ENCODE measurements around the gene CYSLTR1. TPM values are rescaled to one million over a fixed set of nuclear protein-coding genes. Genes with fewer than 3 reads are reported as not detected.

Gene CYSLTR1
- total and polyA plus RNA-seq, 2 of the 4 experiments (the other 2 are of a cell fraction) = not detected

- Histone ChIP-seq H2BK20ac (ENCODE audit: low read depth, low read length) (no peak overlapping the region), H3K23ac (ENCODE audit: low read depth, low read length) (no peak overlapping the region), H2BK15ac (ENCODE audit: low read depth, low read length) (no peak overlapping the region), H3K27me3 (ENCODE audit: control insufficient read depth, insufficient read depth, low read length) (no peaks in the 10 kb centered on the region), H4K5ac (ENCODE audit: low read depth, low read length) (no peak overlapping the region), H2BK120ac (ENCODE audit: low read depth, low read length) (no peak overlapping the region), H3K4me1 (ENCODE audit: control insufficient read depth, insufficient read depth, low read length) (no peaks in the 10 kb centered on the region), H3K4ac (ENCODE audit: low read depth, low read length) (no peak overlapping the region), H3K14ac (replicated peaks; ENCODE audit: low read depth, low read length) (no peak overlapping the region), H3K4me2 (ENCODE audit: low read depth, low read length) (no peak overlapping the region), H3K18ac (ENCODE audit: low read depth, low read length) (no peak overlapping the region), H2BK5ac (ENCODE audit: low read depth, low read length, poor library complexity, severe bottlenecking) (no peak overlapping the region), H2AK9ac (replicated peaks; ENCODE audit: low read depth, low read length, poor library complexity) (no peak overlapping the region), H3K9me3 (ENCODE audit: control insufficient read depth, insufficient read depth, low read length) (no peaks in the 10 kb centered on the region), H2AK5ac (ENCODE audit: low read depth, low read length) (no peak overlapping the region), H4K8ac (ENCODE audit: low read depth in 2 of 2, low read length in 2 of 2) (no peak overlapping the region), H3K36me3 (ENCODE audit: control insufficient read depth, insufficient read depth, low read length) (no peaks in the 10 kb centered on the region), H3K79me1 (ENCODE audit: low read depth in 1 of 2, low read length in 2 of 2) (no peaks in the 10 kb centered on the region), H3K56ac (ENCODE audit: extremely low read depth, insufficient read depth, low read length) (no peak overlapping the region), H3K9me1 (ENCODE audit: insufficient read depth, low read length) (no peaks in the 10 kb centered on the region), H4K91ac (ENCODE audit: insufficient read depth, low read depth, low read length) (no peak overlapping the region), H3K9ac (ENCODE audit: low read depth, low read length) (no peak overlapping the region), H4K20me1 (ENCODE audit: insufficient read depth, low read length) (no peaks in the 10 kb centered on the region), H3K4me3 (ENCODE audit: insufficient read depth, low read depth, low read length) (no peak overlapping the region), H3K27ac (ENCODE audit: insufficient read depth, low read length) (no peak overlapping the region), H2AFZ (replicated peaks; ENCODE audit: low read length, poor library complexity) (no peak overlapping the region)
- ChIA-PET POLR2A (ENCODE audit: unreplicated experiment) (no interaction called here), CTCF (no interaction called here)
- BruUV-seq (replicated peaks) = no TSS peak
- dilution Hi-C loops (cut with HindIII; ENCODE audit: low sequenced_read_pairs, unreplicated experiment) (no loop called here), in situ Hi-C loops (cut with MboI; ENCODE audit: low sequenced_read_pairs) (no loop called here), intact Hi-C loops (cut with micrococcal nuclease) (no loop called here)
- WGBS, 2 experiments (ENCODE audit: extremely low coverage in 2 of 2, insufficient read length in 1 of 2) = no CpG with 5 or more reads among the region's 1 CpG
- DNase-seq (no peak), ATAC-seq (ENCODE audit: low read depth) (no peak)
- TF ChIP-seq RAD21 (IDR thresholded peaks at IDR 0.05; ENCODE audit: low read length) (no peak), MAFK (IDR thresholded peaks at IDR 0.05; ENCODE audit: low read depth, low read length) (no peak), CEBPB (IDR thresholded peaks at IDR 0.05; ENCODE audit: low read depth, low read length) (no peak), FOS (IDR thresholded peaks at IDR 0.05; ENCODE audit: low read depth, low read length) (no peak), CTCF (conservative IDR thresholded peaks at IDR 0.05; ENCODE audit: low read depth, low read length) (no peak), RFX5 (IDR thresholded peaks at IDR 0.05; ENCODE audit: low read depth, low read length) (no peak), ELK1 (IDR thresholded peaks at IDR 0.05; ENCODE audit: borderline replicate concordance, low read depth, low read length) (no peak), BHLHE40 (IDR thresholded peaks at IDR 0.05; ENCODE audit: low read depth, low read length) (no peak), CHD1 (IDR thresholded peaks at IDR 0.05; ENCODE audit: low read depth, low read length) (no peak), POLR2A (IDR thresholded peaks at IDR 0.05; ENCODE audit: low read depth, low read length) (no peak), SMC3 (IDR thresholded peaks at IDR 0.05; ENCODE audit: low read depth, low read length) (no peak), RCOR1 (IDR thresholded peaks at IDR 0.05; ENCODE audit: insufficient replicate concordance, low read length) (no peak), MAZ (IDR thresholded peaks at IDR 0.05; ENCODE audit: borderline replicate concordance, low read depth, low read length) (no peak), MXI1 (IDR thresholded peaks at IDR 0.05; ENCODE audit: borderline replicate concordance, low read depth, low read length) (no peak), NFE2L2 (IDR thresholded peaks at IDR 0.05; ENCODE audit: low read depth, low read length) (no peak)
- TF ChIP-seq, protein P1, sequence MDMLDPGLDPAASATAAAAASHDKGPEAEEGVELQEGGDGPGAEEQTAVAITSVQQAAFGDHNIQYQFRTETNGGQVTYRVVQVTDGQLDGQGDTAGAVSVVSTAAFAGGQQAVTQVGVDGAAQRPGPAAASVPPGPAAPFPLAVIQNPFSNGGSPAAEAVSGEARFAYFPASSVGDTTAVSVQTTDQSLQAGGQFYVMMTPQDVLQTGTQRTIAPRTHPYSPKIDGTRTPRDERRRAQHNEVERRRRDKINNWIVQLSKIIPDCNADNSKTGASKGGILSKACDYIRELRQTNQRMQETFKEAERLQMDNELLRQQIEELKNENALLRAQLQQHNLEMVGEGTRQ (IDR thresholded peaks at IDR 0.05; ENCODE audit: low read depth, low read length) = no peak
These were observed 3.1 kb upstream of the CYSLTR1 start for GRCh38 chrX:78330540-78330939.
